ENCODE results near the gene LSAMP. TPM values are rescaled to one million over a fixed set of nuclear protein-coding genes. Genes with fewer than 3 reads are reported as not detected.

LSAMP gene
- total RNA-seq, 2 donors from 2014 or later = 0.89 to 5.1 TPM

DNA sequence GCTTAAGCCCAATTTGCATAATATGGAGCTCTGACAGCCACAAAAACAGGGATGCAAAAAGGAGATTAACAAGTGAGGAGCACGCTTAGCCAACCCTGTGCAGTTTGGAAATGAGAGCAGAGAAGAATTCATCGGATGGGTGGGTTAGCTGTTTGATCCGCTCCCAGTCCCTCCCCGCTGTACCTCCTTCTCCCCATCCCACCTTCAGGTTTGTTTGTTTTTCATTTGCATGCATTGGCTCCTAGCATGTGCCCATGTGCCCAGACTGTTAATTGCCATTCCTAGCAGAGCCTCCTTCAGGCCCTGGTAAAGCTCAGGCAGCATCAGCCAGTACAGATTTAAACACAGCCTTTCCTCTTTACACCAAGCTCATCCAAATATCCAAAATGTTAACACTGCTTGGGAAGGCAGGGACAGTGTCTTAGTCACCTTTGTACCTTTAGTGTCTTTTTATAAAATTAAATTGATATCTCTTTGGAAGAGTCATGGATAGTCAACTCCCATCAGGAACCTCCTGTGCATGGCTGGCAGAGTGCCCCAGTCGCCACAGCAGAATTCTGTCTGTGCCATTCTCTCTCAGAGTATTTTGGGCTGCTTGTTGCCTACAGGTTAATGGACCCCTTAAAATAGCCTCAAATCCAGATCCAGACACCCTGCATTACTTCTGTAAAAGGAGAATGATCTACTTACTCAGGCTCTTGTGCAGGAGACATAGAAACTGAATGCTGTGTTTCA, 244.2 kb downstream of the LSAMP start:
- ATAC-seq (no peak), DNase-seq (no peak)
- intact Hi-C loops (cut with DNase I, micrococcal nuclease) = no loop called here

- DNase-seq = no peak
- peak; percentile 59 for ATAC-seq
- intact Hi-C loops (cut with DNase I, micrococcal nuclease) = no loop called here
Observed at GRCh38 chr3:116199063-116199462, 246.2 kb downstream of the LSAMP start.

GRCh38 chr3:116198087-116198486, 247.2 kb downstream of the LSAMP start:
- no peak for ATAC-seq

GRCh38 chr3:116192464-116192863, 252.8 kb downstream of the LSAMP start:
- intact Hi-C loops (cut with DNase I, micrococcal nuclease) = no loop called here
- ATAC-seq (no peak), DNase-seq (no peak)

More at GRCh38 chr3:116198087-116198486, 247.2 kb downstream of the LSAMP start:
- no peak for DNase-seq
- intact Hi-C loops (cut with DNase I, micrococcal nuclease) = no loop called here

- ATAC-seq = no peak
- no peak for DNase-seq
- intact Hi-C loops (cut with DNase I, micrococcal nuclease) = no loop called here
Observed at GRCh38 chr3:116191409-116191808, 253.9 kb downstream of the LSAMP start.

- no peak for DNase-seq
- ATAC-seq = no peak
- intact Hi-C loops (cut with DNase I, micrococcal nuclease) = no loop called here
Observed at GRCh38 chr3:116190095-116190494, 255.2 kb downstream of the LSAMP start.

GRCh38 chr3:116188231-116188785, 257.0 kb downstream of the LSAMP start:
- no peak for ATAC-seq
- no peak for DNase-seq
- intact Hi-C loops (cut with DNase I, micrococcal nuclease) = no loop called here

- intact Hi-C loops (cut with DNase I, micrococcal nuclease) = no loop called here
- no peak for DNase-seq
- no peak for ATAC-seq
Observed at GRCh38 chr3:116186049-116186448, 259.2 kb downstream of the LSAMP start.

DNA sequence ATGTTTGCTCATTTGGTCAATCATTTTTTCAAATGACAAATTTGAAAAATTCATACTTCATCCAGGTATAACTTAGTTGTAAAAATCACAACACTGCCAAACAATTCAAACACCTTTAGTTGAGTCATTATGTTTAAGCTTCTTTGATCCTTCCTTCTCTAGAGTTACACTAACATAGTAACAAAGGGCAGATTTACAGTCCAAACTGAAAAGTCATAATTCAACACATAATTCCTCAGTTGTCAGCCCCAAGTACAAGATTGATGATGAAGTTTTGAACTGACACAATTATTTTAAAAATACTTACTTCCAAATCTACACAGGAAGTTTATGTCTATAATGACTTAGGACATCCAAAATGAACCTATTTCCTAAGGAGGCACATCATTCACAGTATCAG, 264.1 kb downstream of the LSAMP start:
- DNase-seq (no peak), ATAC-seq (no peak)
- intact Hi-C loops (cut with DNase I, micrococcal nuclease) = no loop called here

GRCh38 chr3:116179091-116179490, 266.2 kb downstream of the LSAMP start:
- ATAC-seq = no peak
- intact Hi-C loops (cut with DNase I, micrococcal nuclease) = no loop called here
- DNase-seq = no peak

DNA sequence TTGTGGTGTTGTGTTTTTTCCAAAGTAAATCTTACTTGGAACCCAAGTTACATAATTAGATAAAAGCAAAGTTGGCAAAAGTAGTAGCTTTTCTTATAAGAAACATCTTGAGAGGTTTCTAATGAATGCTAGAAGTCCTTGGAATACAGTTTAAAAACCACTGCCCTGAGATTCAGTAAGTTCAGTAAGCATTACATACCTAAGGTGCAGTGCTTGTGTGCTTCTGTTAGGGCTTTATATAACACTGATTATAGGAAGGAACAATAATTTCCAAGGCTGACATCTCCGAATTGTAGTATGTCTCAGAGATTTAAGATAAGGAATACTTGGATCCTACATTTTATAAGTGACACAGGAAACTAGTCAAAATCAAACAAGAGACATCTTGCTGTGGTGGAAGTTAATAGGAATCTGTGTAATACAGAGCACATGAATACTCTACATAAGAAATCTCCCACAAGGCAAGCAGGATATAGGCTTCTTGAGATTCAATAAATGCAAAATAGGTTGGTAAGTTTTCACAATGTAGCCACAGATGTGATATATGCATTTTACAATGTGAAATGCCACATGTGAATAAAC, 268.2 kb downstream of the LSAMP start:
- DNase-seq = no peak
- intact Hi-C loops (cut with DNase I, micrococcal nuclease) = no loop called here

GRCh38 chr3:116166121-116166520, 279.2 kb downstream of the LSAMP start:
- DNase-seq = no peak
- no peak for ATAC-seq
- intact Hi-C loops (cut with DNase I, micrococcal nuclease) = no loop called here

More for the DNA sequence above, 268.2 kb downstream of the LSAMP start:
- ATAC-seq = no peak

- intact Hi-C loops (cut with DNase I, micrococcal nuclease) = no loop called here
- no peak for DNase-seq
- no peak for ATAC-seq
Observed at GRCh38 chr3:116165641-116166040, 279.6 kb downstream of the LSAMP start.

GRCh38 chr3:116165135-116165534, 280.2 kb downstream of the LSAMP start:
- ATAC-seq (no peak), DNase-seq (no peak)
- intact Hi-C loops (cut with DNase I, micrococcal nuclease) = no loop called here

DNA sequence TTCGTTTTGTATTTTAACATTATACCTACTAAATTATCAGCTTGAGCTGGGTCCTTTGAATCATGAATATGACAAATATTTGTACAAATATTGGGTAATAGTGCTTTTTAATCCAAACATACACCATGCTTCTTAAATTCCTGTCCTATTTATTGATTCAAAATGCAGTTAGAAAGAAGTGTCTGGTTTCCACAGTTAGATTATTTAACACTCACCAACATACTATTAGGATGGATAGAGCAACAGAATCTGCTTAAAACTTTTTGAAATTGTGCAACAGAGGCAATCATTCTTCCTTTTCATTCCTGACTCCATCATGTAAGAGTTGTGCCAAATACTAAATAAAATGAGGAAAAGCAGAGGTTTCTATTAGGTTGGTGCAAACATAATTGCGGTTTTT, 281.2 kb downstream of the LSAMP start:
- DNase-seq = no peak
- intact Hi-C loops (cut with DNase I, micrococcal nuclease) = no loop called here
- no peak for ATAC-seq

DNA sequence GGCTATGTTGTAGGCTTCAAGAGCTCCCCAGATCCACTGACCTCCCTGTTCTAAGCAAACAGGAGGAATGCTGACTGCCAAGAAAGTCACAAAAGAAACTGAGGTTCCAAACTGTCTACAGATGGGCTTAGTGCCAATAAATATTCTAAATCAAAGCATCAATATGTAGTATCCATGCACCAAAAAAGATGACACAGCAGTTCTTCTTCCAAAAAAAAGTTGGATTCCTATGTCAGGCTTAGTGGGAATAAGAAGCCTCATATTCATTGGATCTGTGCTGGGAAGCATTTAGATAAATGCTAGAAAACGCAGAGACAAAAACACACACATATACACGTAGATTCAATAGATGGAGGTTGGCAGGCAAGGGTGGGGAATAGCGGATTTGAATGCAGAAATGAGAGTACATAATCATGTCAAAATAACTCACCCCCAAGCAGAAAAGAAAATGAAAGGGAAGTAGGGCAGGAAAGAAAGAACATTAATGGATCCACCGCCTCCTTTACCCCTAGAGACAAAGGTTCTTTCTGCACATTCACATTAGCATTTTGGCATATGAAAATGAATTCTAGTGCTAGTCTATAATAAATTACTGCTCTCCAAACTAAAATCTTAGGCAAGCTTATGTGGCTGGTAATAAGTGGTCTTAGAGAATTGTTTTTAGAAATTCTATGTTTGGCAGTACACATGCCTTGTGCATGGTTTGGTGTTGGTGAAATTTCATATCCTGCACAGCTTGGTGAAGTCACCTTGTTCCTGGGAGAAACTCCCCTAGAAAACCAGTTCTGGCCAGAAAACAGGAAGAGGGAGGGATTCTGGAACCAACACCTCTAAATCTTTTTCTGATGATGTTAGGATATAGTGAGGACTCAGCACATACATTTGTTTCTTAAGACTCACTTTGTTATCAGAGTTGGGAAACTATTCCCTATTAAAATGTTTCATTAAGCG, 283.4 kb downstream of the LSAMP start:
- intact Hi-C loops (cut with DNase I, micrococcal nuclease) = no loop called here
- ATAC-seq = no peak
- DNase-seq = no peak

GRCh38 chr3:116160594-116160993, 284.7 kb downstream of the LSAMP start:
- no peak for ATAC-seq
- intact Hi-C loops (cut with DNase I, micrococcal nuclease) = no loop called here

GRCh38 chr3:116155841-116156240, 289.4 kb downstream of the LSAMP start:
- DNase-seq = no peak
- ATAC-seq = no peak
- intact Hi-C loops (cut with DNase I, micrococcal nuclease) = no loop called here

More at GRCh38 chr3:116160594-116160993, 284.7 kb downstream of the LSAMP start:
- DNase-seq = no peak

- intact Hi-C loops (cut with DNase I, micrococcal nuclease) = no loop called here
- DNase-seq (no peak), ATAC-seq (no peak)
Observed at GRCh38 chr3:116154389-116154788, 290.9 kb downstream of the LSAMP start.
